ENCODE measurements around the gene PKNOX2.

DNA sequence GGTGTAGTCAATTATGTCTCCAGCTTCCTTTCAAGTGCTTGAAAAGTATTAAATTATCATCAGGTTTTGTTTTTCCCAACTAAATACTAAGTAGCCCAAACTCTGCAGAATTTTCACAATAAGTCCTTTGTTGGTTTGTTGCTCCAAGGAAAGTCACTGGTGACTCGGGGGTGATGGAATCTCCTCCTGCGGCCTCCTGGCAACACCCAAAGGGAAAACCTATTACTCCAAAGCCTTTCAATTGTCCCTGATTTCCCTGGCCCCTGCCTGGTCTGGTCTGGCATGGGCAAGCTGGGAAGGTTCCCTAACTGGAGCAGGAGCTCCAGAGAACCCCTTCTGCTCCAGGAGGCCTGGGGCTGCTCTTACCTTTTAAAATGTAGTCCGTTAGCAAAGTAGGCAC is 283.6 kb downstream of the PKNOX2 start:
- no peak for TF ChIP-seq NFYB (IDR thresholded peaks at IDR 0.05; ENCODE audit: insufficient read depth, low read depth, low read length)
- no peak for TF ChIP-seq EZH2 (IDR thresholded peaks at IDR 0.05; ENCODE audit: borderline replicate concordance, control insufficient read depth, low read depth, low read length)
- TF ChIP-seq BHLHE40 (IDR thresholded peaks at IDR 0.05; ENCODE audit: borderline replicate concordance in 1 of 2, low read depth in 2 of 2, low read length in 1 of 2) = no peak
- TF ChIP-seq, protein P1, sequence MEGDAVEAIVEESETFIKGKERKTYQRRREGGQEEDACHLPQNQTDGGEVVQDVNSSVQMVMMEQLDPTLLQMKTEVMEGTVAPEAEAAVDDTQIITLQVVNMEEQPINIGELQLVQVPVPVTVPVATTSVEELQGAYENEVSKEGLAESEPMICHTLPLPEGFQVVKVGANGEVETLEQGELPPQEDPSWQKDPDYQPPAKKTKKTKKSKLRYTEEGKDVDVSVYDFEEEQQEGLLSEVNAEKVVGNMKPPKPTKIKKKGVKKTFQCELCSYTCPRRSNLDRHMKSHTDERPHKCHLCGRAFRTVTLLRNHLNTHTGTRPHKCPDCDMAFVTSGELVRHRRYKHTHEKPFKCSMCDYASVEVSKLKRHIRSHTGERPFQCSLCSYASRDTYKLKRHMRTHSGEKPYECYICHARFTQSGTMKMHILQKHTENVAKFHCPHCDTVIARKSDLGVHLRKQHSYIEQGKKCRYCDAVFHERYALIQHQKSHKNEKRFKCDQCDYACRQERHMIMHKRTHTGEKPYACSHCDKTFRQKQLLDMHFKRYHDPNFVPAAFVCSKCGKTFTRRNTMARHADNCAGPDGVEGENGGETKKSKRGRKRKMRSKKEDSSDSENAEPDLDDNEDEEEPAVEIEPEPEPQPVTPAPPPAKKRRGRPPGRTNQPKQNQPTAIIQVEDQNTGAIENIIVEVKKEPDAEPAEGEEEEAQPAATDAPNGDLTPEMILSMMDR (IDR thresholded peaks at IDR 0.05 in 2 of 3, conservative IDR thresholded peaks at IDR 0.05 in 1 of 3; ENCODE audit: control insufficient read depth in 2 of 3, extremely low read depth in 1 of 3, insufficient read depth in 1 of 3, low read depth in 3 of 3, low read length in 3 of 3) = no peak
- TF ChIP-seq POLR2A (IDR thresholded peaks at IDR 0.05; ENCODE audit: low read depth, low read length) = no peak
- no peak for TF ChIP-seq RCOR1 (conservative IDR thresholded peaks at IDR 0.05; ENCODE audit: low read depth, low read length)
- TF ChIP-seq MTA2 (IDR thresholded peaks at IDR 0.05; ENCODE audit: low read depth) = no peak
- TF ChIP-seq WRNIP1 (IDR thresholded peaks at IDR 0.05; ENCODE audit: borderline replicate concordance, low read depth, low read length) = no peak
- no peak for TF ChIP-seq MXI1 (IDR thresholded peaks at IDR 0.05; ENCODE audit: low read depth, low read length)
- TF ChIP-seq MYC (IDR thresholded peaks at IDR 0.05; ENCODE audit: insufficient read depth, insufficient read length, insufficient replicate concordance, low read length, severe bottlenecking) = no peak
- TF ChIP-seq DPF2 (IDR thresholded peaks at IDR 0.05) = no peak
- TF ChIP-seq POLR2AphosphoS5 (IDR thresholded peaks at IDR 0.05; ENCODE audit: low read length) = no peak

Measured in GM12878 (cell line).